Measurements from ENCODE around the gene TIE1. TPM values are rescaled to one million over a fixed set of nuclear protein-coding genes. Genes with fewer than 3 reads are reported as not detected.

Gene TIE1
- total and polyA plus RNA-seq, 2 of the 13 experiments (the other 11 are each of a cell fraction or from before 2014, with no cell fraction given): 0.58 to 0.84 TPM

GRCh38 chr1:43349594-43350306, 49.0 kb downstream of the TIE1 start (continued):
- no peak for TF ChIP-seq PRDM10 (CRISPR knock-in tag; IDR thresholded peaks at IDR 0.05; ENCODE audit: low read depth)
- TF ChIP-seq ZNF891 (CRISPR knock-in tag; IDR thresholded peaks at IDR 0.05): no peak
- no peak for TF ChIP-seq GTF3A (CRISPR knock-in tag; conservative IDR thresholded peaks at IDR 0.05)
- 0 out of 2 replicates have a peak, but pooled peaks have one; percentile 27 for TF ChIP-seq MEF2D (CRISPR knock-in tag; IDR thresholded peaks at IDR 0.05)
- TF ChIP-seq GMEB2 (CRISPR knock-in tag; IDR thresholded peaks at IDR 0.05; ENCODE audit: low read depth): no peak
- TF ChIP-seq ZNF605 (CRISPR knock-in tag; IDR thresholded peaks at IDR 0.05): peak; percentile 80
- no peak for TF ChIP-seq ZNF597 (CRISPR knock-in tag; IDR thresholded peaks at IDR 0.05)
- TF ChIP-seq REPIN1 (CRISPR knock-in tag; IDR thresholded peaks at IDR 0.05; ENCODE audit: borderline replicate concordance, low read depth): no peak
- no peak for TF ChIP-seq TBP (CRISPR knock-in tag; IDR thresholded peaks at IDR 0.05)
- TF ChIP-seq ZNF557 (CRISPR knock-in tag; IDR thresholded peaks at IDR 0.05): no peak
- TF ChIP-seq MLX (CRISPR knock-in tag; IDR thresholded peaks at IDR 0.05): no peak
- no peak for TF ChIP-seq ARHGAP35 (CRISPR knock-in tag; IDR thresholded peaks at IDR 0.05; ENCODE audit: borderline replicate concordance)
- TF ChIP-seq ZNF281 (CRISPR knock-in tag; IDR thresholded peaks at IDR 0.05; ENCODE audit: borderline replicate concordance): peak; percentile 48; the same call in 1 of the 2 replicates
- TF ChIP-seq BORCS8-MEF2B (CRISPR knock-in tag; IDR thresholded peaks at IDR 0.05): 0 out of 2 replicates have a peak, but pooled peaks have one; percentile 17
- 0 out of 2 replicates have a peak, but pooled peaks have one; percentile 24 for TF ChIP-seq LCORL (IDR thresholded peaks at IDR 0.05)
- 0 out of 2 replicates have a peak, but pooled peaks have one; percentile 59 for TF ChIP-seq LCORL (CRISPR knock-in tag; IDR thresholded peaks at IDR 0.05)
- TF ChIP-seq PHF20 (CRISPR knock-in tag; IDR thresholded peaks at IDR 0.05): 0 out of 2 replicates have a peak, but pooled peaks have one; percentile 17
- TF ChIP-seq ZNF788 (CRISPR knock-in tag; IDR thresholded peaks at IDR 0.05; ENCODE audit: borderline replicate concordance): no peak

Measured in HepG2 (cell line).